Fibroblast of skin of left biceps (primary cell): ENCODE data around the gene RIMKLB.
A peak's percentile ranks its signal among the peaks of the same experiment; 100 is the strongest.
"Not testable (repeated sequence)": the region's sequence is repeated elsewhere in the genome, so short reads cannot be mapped to it uniquely, and the experiment has no call there.

ENCODE experiments used
- DNase-seq, 2 experiments: peaks; one replicate each; pipeline ENCODE4 v3.0.0-alpha.2; 2013; ENCODE audit warnings: low read depth in 2 of 2

RIMKLB gene

DNA sequence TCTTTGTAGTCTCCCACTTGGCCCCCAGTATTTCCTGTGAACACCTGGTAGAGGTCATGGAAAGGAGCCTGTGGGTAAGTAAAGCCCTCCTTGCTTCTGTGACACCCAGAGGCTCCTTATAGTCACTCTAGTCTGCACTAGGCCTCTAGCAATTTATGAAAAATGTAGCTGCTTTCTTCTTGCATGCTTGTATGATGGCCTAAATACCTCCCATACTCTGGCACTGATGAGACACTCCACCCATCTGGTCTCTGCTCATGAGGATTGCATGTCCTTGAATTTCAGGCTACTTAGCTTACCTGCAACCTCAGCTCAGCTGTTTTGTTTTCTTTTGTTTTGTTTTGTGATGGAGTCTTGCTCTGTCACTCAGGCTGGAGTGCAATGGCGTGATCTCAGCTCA lies 120.1 kb downstream of the RIMKLB start:
- DNase-seq = no peak

DNA sequence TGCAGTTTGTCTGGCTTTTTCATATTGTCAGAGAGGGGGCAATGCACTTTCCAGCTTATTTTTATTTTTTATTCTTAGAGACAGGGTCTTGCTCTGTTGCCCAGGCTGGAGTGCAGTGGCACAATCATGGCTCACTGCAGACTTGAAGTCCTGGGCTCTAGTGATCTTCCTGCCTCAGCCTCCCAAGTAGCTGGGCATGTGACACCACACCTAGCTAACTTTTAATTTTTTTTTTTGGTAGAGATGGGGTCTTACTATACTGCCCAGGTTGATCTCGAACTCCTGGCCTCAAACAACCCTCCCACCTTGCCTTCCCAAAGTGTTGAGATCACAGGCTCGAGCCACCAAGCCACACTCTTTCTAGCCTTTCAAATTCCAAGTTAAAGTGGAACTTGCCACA lies 120.7 kb downstream of the RIMKLB start:
- no peak for DNase-seq

DNA sequence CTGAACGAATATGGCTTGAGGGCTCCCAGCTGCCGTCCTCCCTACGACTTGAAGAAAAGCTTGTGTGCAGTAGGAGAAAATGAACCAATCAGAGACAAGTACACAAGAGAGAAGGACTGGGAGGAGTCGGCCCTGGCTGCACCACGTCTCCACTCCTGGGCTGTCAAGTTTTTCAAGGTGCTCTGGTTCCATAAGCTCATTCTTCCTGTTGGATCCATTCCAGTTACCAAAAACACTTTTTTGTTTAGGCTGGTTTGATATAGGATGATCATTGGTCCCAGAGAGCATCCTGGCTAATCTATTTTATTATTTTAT lies 121.8 kb downstream of the RIMKLB start:
- DNase-seq = no peak

DNA sequence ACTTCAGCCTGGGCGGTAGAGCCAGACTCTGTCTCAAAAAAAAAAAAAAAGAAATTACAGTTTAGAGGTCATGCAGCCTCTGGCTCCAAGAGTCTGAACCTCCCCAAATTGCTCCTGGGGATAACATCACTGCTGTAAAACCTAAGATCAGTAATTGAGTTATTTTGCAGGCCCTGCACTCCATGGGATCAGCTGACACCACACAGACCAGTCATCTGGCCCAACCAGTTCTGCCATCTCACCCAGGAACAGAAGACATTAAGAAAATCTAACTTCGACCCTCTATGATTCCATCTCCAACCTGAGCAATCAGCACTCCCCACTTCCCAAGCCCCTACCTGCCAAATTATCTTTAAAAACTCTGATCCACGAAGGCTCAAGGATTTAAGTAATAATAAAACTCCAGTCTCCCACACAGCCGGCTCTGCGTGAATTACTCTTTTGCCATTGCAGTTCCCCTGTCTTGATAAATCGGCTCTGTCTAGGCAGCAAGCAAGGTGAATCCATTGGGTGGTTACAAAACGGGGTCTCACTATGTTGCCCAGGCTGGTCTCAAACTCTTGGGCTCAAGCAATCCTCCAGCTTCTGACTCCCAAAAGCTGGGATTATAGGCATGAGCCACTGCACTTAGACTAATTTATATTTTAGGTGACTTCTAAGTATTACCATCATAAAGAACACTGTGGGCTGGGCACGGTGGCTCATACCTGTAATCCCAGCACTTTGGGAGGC lies 123.1 kb downstream of the RIMKLB start:
- DNase-seq = not testable (repeated sequence)

DNA sequence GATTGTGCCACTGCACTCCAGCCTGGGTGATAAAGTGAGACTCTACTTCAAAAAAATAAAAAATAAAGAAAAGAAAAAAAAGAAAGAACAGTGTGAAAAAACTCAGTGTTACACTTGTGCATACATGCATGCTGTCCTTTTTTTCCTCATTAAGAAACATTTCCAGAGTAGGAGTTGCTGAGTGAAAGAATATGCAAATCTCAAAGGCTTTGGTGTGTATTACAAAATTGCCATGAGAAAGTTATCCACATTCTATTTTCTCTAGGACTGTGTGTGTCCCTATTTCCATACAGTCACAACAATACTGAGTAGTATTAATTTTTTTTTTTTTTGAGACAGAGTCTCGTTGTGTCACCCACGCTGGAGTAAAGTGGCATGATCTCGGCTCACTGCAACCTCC lies 123.8 kb downstream of the RIMKLB start:
- no peak for DNase-seq

DNA sequence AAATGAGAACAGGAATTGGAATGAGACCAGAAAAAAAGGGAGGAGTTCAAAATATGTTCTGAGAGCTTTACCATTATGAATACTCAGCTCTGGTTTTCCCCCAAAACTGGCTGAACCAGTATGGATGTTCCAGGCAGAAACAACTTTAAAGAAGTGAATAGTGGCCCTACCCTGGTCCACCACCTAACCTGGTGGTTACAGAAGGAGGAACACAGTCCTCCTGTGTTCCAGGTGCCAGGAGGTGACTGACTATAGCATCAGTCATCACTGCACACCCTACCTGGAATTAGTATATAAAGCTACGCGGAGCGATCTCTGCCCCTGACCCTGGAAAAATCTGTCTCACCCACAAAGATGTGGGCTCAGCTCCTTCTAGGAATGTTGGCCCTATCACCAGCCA lies 124.5 kb downstream of the RIMKLB start, which contains the start of gene A2ML1:
A2ML1 (plus strand) TSS at position 324 of the 400 bp plus-strand sequence; CDS start at position 355, 31 bp downstream.
- no peak for DNase-seq

DNA sequence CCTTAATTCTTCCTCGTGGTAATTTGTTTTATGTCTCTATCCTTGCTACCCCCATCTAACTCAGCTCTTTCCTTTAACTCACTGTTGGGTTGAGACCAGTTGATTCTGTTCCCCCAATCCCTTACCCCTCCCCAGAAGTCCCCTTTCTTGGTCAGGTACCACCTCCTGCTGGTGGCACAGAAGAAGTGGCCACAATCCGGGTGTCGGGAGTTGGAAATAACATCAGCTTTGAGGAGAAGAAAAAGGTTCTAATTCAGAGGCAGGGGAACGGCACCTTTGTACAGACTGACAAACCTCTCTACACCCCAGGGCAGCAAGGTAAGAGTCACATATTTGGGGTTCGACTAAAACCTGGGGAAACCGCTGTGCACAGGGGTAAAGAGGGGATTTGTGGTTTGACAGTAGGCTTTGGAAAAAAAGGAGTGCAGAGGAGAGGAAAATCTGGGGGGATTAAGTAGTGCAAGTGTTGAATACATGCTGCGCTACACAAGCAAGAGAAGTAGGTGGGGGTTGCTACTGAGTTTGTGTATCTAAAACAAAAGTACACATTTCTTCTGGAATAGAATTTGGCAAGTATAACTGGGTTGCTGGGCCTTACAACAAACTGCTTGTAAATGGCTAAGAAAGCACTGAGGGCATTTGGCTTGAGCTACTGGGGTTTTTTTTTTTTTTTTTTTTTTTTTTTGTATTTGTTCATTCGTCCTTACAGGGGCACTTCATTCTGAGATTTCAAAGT lies 125.9 kb downstream of the RIMKLB start:
- peak in 1 of 2 experiments; percentile 2 for DNase-seq

DNA sequence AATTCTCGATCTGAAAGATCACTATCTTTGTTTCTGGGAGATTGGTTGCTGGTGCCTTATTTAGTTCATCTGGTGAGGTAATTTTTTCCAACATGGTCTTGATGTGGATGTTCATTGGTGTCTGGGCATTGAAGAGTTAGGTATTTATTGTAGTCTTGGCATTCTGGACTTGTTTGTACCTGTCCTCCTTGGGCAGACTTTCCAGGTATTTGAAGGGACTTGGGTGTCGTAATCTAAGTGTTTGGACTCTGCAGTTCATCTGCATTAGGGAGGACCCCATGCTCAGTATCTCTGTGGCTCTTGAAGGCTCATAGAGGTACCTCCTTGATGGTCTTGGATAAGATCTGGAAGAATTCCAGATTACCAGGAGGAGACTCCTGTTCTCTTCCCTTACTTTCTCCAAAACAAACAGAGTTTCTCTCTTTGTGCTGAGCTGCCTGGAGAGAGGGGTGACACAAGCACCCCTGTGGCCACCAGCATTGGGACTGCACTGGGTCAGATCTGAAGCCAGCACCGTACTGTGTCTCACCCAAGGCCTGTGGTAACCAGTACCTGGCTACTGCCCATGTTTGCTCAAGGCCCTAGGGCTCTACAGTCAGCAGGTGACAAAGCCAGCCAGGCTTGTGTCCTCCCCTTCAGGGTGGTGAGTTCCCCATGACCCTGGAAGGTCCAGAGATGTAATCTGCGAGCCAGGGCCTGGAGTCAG lies 129.9 kb downstream of the RIMKLB start:
- DNase-seq = no peak

DNA sequence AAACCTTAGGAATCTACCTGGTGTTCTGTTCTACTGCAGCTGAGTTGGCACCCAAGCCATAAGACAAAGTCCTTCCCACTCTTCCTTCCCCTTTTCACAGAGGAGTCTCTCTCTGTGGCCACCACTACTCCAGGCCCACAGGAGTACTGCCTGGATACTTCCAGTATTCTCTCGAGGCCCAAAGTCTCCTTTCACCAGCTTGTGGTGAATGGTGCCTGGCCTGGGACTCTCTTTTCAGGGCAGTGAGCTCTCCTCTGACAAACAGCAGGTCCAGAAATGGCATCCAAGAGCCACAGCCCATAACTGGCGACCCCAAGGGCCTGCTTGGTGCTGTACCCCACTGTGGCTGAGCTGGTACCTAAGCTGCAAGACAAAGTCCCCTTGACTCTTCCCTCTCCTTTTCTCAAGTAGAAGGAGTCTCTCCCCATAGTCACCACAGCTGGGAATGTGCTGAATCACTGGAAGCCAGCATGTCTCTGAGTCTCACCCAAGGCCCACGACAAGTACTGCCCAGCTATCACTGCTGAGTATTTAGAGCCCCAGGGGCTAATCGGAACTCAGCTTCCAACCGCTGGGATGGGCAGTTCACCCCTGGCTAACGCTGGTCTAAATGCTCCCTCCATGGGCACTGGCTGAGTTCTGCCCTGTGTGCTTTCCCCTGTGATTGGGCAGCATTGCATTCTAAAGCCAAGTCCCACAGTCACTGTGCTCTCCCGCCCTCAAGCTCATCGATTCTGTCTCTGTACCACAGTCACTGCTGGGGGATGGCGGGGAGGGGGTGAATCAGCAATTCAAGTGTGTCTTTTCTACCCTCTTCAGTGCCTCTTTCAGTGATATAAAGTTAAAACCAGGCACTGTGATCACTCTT lies 130.7 kb downstream of the RIMKLB start:
- no peak for DNase-seq

DNA sequence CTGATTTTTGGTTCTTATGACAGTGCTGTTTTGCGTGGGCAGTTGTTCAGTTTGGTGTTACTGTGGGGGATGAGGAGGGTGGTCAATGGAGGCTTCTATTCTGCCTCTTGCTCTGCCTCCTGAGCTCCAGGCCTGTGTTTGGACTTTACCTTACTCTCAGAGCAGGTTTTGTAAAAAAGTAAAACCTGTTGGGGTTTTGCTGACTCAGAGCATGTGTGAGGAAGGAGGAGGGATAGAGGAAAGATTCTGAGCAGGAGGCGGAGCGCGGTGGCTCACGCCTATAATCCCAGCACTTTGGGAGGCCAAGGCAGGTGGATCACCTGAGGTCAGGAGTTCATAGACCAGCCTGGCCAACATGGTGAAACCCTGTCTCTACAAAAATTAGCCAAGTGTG lies 131.3 kb downstream of the RIMKLB start:
- no peak for DNase-seq

DNA sequence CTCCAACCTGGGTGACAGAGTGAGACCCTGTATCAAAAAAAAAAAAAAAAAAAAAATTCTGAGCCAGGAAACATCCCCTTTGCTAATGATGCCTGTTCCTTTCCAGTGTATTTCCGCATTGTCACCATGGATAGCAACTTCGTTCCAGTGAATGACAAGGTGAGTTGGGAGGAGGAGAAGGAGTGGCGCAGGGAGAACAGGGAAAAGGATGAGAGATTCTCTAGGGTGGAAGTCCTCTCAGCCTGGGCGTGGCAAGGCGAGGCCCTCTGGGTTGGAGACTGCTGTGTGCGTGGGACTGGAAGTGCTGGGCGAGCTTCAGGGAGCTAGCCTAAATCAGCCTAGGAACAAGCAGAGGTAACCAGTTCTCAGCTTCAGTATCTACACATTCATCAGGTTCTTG lies 131.8 kb downstream of the RIMKLB start:
- DNase-seq = no peak

DNA sequence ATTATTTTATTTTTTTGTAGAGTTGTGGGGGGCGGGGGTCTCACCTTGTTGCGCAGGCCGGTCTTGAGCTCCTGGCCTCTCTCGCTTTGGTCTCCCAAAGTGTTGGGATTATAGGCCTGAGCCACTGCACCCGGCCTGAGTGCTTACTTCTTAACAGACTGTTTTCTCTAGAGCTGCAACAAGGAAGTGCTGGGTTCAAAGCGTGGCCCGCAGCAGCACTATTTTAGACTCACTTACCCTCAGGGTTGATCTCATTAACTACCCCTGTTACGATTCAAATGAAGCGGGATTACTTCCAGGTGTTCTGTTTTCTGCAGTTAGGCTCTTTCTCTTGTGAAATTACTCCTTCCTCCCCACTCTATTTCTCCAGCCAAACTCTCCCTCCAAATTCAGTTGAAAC lies 133.3 kb downstream of the RIMKLB start:
- DNase-seq = no peak

DNA sequence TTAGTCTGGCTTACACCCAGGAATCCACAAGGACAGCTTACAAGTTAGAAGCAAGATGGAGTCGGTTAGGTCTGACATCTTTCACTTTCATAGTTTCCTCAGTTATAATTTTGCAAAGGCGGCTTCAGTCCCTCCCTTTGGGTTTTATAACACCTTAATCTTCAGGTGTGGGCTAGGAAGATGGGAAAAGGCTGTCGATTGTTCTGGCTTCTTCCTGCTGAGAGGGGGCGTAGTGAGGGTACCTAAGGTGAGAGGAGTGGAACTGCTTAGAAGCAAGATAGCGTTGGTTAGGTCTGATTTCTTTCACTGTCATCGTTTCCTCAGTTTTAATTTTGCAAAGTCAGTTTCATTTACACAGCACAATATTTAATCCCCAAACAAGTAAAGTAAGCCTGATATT lies 134.7 kb downstream of the RIMKLB start:
- no peak for DNase-seq
